ENCODE data around the gene CXorf51B.
"Not testable (repeated sequence)": the region's sequence is repeated elsewhere in the genome, so short reads cannot be mapped to it uniquely, and the experiment has no call there.

The CXorf51B gene

DNA sequence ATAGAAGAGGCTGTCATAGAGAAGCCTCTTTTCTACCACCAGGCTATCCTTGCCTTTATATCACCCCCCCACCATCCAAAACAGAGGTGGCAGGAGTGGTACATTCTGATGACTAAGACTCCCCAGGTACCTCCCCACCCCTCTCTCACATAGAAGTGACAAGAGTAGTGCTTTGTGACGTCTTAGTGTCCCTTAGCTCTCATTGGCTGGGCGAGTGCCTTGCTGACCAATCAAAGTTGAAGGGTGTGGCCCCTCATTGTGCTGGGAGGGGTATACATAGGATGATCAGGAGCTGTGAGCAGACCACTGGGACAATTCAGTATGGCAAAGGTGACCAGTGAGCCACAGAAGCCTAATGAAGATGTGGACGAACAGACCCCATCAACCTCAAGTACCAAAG lies at the start of gene CXorf51B:
Gene CXorf51B, plus strand, starts transcription at position 301 of the 400 bp plus-strand sequence. Its CDS starts 21 bp downstream, at position 322.
- not testable (repeated sequence) for DNase-seq (ENCODE audit: low spot score)

DNA sequence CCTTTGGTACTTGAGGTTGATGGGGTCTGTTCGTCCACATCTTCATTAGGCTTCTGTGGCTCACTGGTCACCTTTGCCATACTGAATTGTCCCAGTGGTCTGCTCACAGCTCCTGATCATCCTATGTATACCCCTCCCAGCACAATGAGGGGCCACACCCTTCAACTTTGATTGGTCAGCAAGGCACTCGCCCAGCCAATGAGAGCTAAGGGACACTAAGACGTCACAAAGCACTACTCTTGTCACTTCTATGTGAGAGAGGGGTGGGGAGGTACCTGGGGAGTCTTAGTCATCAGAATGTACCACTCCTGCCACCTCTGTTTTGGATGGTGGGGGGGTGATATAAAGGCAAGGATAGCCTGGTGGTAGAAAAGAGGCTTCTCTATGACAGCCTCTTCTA lies 5.1 kb downstream of the CXorf51B start, which contains the start of gene CXorf51A:
Gene CXorf51A, minus strand, starts transcription at position 101 of the 400 bp plus-strand sequence. Its CDS starts 21 bp downstream, at position 80.
- DNase-seq (ENCODE audit: low spot score): not testable (repeated sequence)

DNA sequence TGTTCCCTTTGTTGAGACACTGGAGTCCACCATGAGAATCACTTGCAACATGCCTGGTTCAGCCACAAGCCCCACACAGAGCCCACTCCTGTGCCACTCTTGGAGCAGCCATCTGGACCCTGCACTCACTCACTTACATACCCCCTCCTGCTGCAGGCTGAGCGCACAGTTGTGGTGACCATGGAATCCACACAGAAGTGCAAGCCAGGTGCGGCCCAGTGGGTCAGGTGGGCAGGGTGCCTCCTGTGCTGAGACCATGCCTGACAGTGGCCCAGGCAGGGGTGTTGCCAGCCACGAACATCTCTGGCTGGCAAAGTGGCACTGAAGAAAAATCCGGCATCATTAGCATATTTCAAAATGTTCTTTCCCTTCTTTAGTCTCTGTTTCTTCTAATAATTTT lies 22.4 kb downstream of the CXorf51B start:
- no peak for DNase-seq (ENCODE audit: low spot score)

DNA sequence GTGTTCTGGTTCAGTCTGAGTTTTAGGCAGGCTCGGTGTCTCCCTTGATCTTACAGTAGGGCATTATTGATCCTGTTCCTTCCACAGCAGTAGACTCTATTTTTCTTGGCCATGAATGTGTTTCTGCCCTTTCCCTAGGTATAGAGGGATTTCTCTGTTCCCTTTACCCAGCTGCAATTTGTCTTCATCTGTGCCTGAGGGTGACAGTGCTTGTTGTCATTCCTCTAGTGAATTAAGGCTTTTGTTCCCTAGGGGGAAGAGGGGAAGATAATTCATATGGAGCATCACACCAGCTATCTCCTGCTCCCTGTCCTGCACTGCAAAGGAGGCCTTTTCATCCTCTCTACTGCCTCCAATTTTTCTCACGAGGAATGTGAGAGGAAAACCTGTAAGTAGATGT lies 44.7 kb downstream of the CXorf51B start:
- DNase-seq (ENCODE audit: low spot score): no peak

All from hepatic stellate cell (primary cell).